ENCODE measurements around the gene FBXW8.

Gene FBXW8

DNA sequence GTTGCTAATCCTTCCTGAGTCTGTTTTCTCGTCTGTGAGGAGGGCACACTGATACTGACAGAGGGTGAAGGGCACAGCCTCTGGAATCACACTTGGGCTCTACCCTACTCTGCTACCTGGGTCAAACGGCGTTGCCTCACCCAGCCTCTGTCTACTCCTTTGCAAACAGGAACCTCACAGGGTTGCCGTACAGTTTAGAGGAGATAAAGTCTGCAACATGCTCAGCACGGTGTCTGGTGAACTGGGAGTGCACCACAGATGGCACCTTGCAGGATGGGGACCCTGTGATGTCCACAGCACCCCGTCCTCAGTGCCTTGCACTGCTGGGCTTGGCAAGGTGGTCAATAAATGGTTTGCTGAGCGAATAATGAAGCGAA is 150.2 kb downstream of the FBXW8 start:
- DNase-seq: no peak

DNA sequence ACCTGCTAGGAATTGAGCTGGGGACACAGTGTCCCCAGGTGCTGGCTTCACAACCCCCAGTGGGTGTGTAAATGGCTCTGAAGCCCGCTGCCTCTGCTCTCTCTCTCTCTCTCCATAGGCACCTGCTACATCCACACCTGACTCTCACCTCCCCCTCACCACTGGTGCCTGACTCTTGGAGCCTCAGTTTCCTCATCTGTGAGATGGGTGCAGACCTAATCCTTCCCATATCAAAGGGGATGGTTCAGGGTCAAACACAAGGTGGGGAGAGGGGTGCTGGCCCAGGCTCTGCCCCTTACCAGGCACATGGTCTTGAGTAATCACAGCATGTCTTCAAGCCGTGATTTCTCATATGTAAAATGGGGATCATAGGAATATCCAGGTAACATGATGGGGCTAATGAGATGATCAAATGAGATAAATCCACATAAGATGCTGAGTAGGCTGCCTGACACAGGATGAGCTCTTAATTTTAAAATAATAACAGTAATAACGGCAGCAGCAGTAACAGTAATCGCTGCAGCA is 150.9 kb downstream of the FBXW8 start:
- DNase-seq: no peak

DNA sequence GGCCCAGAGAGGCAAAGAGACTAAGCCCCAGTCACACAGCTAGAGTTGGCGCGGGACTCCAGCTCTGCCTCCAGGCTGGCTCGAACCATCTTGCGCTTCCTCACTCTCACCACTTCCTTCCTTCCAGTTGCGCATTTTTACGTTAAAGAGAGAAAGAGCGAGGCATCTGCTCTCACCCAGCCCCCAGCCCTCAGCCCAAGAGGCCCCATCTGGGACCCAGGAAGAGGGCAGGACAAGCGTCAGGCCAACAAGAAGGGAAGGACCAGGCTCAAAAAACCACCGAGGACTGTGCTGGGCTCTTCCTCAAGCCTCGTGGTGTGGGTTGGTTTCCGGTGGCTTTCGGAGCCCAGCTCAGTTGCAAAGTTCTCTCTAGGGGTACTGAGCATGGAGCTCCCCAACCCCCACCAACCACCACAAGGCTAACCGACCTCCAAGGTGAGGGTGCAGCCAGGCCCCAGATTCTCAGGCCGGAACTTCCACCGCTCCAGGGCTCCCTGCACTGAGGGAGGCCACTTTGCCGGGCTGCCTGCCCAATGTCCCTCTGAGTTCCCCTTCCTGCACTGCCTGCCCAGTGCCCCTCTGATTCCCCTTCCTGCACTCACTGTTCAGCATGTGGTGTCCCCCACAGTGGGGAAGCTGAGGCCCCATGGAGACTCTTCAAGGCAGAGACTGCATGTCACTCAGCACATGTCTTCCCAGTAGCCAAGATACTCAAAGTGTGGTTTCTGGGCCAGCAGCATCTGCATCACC is 152.6 kb downstream of the FBXW8 start:
- DNase-seq: no peak

- DNase-seq: no peak
Observed at GRCh38 chr12:117064049-117064448, 153.3 kb downstream of the FBXW8 start.

- no peak for DNase-seq
Observed at GRCh38 chr12:117064596-117064995, 153.8 kb downstream of the FBXW8 start.

GRCh38 chr12:117067016-117067415 is 156.3 kb downstream of the FBXW8 start:
- no peak for DNase-seq

GRCh38 chr12:117067638-117068037 is 156.9 kb downstream of the FBXW8 start:
- DNase-seq: no peak

DNA sequence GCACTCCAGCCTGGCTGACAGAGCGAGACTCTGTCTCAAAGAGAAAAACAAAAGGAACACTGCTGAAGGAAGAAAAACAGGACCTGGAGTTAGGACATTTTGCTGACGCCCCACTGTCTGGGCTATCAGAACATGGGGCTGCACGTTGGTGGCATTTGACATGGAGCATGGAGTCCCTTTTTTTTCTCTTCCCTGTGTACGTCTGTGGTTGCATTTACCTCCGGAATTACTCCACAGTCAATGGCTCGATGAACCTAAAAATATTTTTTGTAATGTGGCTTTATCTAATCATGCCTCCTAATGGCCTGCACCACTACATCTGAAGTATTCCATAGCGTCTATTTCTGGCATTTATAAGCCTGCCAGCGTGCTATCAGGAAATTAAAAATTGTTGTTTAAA is 157.7 kb downstream of the FBXW8 start:
- DNase-seq: no peak

DNA sequence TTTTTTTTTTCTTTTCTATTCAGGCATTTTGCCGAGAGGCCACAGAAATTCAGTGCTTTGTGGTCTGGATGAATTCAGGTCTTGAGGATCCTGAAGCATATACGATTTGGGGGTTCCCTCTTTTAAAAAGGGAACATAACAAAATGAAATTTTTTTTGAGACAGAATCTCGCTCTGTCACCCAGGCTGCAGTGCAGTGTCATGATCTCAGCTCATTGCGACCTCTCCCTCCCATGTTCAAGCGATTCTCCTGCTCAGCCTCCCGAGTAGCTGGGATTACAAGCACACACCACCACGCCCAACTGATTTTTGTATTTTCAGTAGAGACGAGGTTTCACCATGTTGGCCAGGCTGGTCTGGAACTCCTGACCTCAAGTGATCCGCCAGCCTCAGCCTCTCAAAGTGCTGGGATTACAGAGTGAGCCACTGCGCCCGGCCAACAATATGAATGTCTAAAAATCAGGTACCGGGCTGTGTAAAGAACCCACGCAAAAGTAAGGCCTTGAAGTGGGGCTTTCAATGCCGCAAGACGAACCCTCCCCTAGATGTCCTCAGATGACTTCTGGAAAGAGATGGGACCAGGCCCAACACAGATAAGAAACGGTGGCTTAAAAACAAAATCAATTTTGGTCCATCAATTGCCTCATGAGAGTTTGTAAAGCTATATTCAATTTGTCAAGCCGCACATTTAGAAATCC is 158.5 kb downstream of the FBXW8 start:
- DNase-seq: no peak

- no peak for DNase-seq
Observed at GRCh38 chr12:117069926-117070900, 159.5 kb downstream of the FBXW8 start.

DNA sequence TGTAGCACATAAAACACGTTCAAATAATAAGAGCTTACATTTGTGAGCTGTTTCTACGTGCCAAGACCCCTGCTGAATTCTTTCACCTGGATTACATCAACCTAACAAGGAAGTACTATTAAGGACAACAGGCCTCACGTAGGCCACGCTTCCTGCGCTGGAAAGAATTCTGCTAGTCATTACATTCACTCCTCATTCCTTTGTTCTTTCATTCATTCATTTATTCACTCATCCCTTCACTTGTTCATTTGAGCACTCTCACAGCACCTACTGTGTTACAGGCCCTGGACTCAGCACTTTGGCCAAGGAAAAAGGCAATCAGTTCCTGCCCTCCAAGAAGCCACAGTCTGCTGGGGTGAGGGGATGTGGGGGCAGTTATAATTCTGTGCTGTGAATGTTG is 160.3 kb downstream of the FBXW8 start:
- no peak for DNase-seq

GRCh38 chr12:117072106-117072505 is 161.4 kb downstream of the FBXW8 start:
- DNase-seq: no peak

DNA sequence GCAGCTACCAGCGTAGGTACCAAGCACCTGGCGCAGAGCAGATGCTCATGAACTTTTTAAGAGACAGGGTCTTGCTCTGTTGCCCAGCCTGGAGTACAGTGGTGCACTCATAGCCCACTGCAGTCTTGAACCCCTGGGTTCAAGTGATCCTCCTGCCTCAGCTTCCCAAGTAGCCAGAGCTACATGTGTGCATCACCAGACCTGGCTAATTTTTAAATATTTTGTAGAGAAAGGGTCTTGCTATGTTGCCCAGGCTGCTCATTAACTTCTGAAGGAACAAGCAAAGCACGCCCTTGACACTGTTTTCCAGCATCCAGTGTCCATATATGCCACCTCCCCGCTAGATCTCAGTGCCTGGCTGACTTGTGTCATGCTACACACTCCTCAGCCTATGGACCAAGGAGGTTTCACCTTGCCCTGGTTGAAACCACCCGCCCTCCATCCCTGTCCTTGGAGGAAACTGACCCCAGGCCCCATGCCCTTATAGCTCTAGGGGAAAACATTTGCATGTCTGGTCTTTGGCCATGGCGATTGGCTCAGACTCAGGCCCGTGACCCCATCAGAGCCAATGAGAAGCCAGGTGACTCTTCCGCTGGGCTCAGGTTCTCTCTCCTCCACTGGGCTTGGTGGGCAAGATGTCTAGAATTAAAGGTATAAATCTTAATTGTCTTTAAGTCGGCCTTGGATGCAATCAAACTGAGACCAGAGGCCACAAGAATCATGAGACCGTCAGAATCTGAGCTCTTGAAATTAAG is 162.2 kb downstream of the FBXW8 start:
- DNase-seq: no peak

- no peak for DNase-seq
Observed at GRCh38 chr12:117073611-117074010, 162.9 kb downstream of the FBXW8 start.

DNA sequence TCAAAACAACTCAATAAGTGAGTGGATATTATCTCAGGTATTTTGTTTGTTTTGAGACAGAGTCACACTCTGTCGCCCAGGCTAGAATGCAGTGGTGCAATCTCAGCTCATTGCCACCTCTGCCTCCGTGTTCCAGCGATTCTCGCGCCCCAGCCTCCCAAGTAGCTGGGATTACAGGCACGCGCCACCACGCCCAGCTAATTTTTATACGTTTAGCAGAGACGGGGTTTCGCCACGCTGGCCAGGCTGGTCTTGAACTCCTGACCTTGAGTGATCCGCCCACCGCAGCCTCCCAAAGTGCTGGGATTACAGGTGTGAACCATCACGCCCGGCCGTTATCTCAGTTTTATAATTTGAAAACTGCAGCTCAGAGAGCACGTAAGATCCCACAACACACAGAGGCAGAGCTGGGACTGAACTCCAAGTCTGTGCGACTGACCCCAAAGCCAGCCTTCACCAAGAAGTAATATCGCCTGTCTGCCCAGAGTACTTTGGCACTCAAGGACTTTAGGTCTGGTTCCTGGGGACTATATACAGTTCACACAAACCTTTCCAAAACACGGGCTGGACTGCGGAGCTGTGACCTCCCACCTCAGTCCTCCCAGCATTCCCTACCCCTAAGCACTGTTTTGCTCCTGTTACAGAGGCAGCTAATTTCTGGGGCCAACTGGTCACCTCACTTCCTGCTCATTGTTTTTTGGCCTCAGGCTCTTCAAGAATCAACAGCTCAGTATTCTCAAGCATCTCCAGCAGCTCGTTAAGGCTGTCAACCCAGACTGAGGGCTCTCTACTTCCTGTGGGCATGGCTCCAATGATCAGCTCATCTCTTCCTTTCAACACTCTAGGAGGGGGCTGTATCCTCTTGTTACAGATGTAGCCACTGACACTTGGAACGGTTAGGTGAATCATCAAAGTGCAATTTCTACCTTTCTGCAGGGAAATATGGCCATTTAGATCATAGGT is 165.9 kb downstream of the FBXW8 start:
- no peak for DNase-seq

DNA sequence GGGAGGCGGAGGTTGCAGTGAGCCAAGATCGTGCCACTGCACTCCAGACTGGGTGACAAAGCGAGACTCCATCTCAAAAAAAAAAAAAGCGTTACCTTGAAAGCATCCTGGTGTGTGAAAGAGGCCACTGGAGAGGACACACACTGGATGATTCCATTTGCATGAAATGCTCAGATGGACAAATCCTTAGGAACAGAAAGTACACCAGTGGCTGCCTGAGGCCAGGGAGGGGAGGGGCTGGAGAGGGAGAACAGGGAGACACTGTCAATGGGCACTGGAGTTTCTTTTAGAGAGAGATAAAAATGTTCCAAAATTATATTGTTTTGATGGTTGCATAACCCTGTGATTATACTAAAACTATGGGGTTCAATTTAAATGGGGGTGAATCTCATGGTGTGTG is 168.7 kb downstream of the FBXW8 start:
- no peak for DNase-seq

DNA sequence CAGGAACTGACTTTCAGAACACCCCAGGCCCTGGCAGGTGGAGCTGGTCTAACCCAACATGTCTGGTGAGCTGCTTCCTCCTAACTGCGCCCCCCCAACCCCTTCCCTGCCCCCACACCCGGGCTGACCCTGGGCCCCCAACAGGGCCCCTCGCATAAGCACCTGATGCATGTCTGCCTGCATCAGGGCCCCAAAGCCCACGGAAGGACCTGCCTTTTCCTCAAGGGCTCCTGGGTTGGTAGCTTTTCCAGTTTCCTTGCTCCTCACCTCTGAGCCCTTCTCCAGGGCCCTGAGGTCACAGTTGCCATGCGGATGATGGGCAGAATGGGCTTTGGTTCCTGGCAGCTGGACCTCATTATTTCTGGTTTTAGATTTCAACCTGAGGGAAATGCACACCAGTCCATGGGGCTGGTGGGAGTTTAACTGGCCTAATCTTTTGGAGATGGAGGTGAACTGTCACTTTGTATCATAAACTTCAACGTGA is 170.0 kb downstream of the FBXW8 start:
- DNase-seq: no peak

Data from effector CD8-positive, alpha-beta T cell (primary cell).